ENCODE results near the gene CCDC188. TPM values are rescaled to one million over a fixed set of nuclear protein-coding genes. Genes with fewer than 3 reads are reported as not detected.

Gene CCDC188
- total and polyA plus RNA-seq, 2 of the 13 experiments (the other 11 are each of a cell fraction or from before 2014, with no cell fraction given), result not detected

DNA sequence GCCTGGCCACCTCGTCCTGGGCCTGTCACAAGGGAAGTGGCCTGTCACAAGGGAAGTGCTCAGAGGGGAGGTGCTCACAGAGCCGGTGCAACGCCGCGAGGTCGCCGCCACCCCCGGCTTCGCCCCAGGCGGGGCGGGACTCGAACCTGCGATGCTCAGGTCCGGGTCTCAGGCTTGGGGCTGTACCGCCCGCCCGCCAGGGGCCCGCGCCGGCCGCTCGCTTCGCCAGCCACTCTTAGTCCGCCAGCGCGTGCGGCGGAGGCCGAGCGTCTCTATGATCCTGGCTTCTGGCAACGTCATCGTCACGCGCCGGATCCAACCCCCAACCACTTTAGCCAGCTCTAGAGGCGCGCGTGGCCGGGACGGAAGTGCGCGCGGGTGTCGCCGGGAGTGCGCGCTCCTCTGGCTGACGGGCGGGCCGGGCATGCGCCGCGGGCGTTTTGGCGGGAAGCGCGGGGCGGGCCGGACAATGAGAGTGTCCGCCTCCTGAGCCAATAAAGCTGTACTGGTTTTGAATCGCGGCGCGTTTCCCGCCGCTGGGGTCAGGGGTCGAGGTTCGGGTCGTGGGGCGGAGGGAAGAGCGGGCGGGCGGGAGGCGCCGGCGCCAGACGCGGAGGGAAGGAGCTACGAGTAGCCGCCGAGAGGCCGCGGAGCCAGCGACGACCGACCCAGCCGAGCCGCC is 33.8 kb downstream of the CCDC188 start, which contains the start of gene TRMT2A (continued):
- TF ChIP-seq, protein P1, sequence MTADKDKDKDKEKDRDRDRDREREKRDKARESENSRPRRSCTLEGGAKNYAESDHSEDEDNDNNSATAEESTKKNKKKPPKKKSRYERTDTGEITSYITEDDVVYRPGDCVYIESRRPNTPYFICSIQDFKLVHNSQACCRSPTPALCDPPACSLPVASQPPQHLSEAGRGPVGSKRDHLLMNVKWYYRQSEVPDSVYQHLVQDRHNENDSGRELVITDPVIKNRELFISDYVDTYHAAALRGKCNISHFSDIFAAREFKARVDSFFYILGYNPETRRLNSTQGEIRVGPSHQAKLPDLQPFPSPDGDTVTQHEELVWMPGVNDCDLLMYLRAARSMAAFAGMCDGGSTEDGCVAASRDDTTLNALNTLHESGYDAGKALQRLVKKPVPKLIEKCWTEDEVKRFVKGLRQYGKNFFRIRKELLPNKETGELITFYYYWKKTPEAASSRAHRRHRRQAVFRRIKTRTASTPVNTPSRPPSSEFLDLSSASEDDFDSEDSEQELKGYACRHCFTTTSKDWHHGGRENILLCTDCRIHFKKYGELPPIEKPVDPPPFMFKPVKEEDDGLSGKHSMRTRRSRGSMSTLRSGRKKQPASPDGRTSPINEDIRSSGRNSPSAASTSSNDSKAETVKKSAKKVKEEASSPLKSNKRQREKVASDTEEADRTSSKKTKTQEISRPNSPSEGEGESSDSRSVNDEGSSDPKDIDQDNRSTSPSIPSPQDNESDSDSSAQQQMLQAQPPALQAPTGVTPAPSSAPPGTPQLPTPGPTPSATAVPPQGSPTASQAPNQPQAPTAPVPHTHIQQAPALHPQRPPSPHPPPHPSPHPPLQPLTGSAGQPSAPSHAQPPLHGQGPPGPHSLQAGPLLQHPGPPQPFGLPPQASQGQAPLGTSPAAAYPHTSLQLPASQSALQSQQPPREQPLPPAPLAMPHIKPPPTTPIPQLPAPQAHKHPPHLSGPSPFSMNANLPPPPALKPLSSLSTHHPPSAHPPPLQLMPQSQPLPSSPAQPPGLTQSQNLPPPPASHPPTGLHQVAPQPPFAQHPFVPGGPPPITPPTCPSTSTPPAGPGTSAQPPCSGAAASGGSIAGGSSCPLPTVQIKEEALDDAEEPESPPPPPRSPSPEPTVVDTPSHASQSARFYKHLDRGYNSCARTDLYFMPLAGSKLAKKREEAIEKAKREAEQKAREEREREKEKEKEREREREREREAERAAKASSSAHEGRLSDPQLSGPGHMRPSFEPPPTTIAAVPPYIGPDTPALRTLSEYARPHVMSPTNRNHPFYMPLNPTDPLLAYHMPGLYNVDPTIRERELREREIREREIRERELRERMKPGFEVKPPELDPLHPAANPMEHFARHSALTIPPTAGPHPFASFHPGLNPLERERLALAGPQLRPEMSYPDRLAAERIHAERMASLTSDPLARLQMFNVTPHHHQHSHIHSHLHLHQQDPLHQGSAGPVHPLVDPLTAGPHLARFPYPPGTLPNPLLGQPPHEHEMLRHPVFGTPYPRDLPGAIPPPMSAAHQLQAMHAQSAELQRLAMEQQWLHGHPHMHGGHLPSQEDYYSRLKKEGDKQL (CRISPR knock-in tag; IDR thresholded peaks at IDR 0.05; ENCODE audit: low read depth), result peak; percentile 30; the same call in 1 of the 2 replicates

DNA sequence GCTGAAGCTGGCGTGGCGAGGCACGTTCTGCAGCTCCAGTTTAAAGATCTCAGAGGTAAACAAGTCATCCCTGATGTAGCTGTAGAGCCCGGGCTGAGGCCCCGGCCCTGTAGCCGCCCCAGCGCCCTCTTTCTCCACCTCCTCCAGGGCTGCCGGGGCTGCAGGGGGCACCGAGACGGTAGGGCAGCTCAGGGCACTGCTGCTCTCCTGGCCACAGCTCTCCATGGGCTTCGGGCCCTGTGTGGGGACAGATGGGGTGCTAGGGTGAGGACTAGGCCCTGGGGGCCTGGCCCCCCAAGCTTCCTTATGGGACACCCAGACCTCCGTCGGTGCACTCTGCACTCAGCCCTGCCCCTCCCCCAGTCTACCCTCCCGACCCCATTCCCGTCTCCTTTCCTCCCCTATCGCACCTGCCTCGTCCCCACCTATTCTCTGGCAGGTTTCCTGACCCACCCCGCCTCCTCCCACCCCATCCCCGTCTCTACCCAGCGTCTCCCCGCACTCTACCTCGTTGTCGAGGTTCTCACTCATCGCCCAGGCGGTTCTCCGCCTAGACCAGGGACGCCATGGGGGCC is 34.4 kb downstream of the CCDC188 start:
- peak overlapping the region; percentile 78 for H3K27ac ChIP-seq (ENCODE audit: extremely low read length, insufficient read depth, low read length)
- 2% methylated on average over 17 of the region's 27 CpGs for WGBS (ENCODE audit: low lambda C conversion rate)
- POLR2A ChIA-PET, result interaction anchor here (0.7 to 2.2 kb wide), 7 partner anchors 9 to 277 kb away, joined by 3 to 15 read pairs (median 4); partner anchors contain the start of genes ZDHHC8 and ZNF74
- H3K36me3 ChIP-seq (replicated peaks in 1 of 2; ENCODE audit: control insufficient read depth in 1 of 2, insufficient read depth in 2 of 2, low read length in 2 of 2), result peaks cover 9 to 69% of the 10 kb centered on the region in 2 experiments
- ATAC-seq (peak; percentile 17), FAIRE-seq (no peak), DNase-seq (ENCODE audit: low spot score) (no peak)
- intact Hi-C loops (cut with micrococcal nuclease; ENCODE audit: unreplicated experiment) (loop anchor here (5.0 kb wide), 1 partner anchor 34 kb away; the partner anchor contains the start of gene DGCR8), in situ Hi-C loops (cut with HindIII; ENCODE audit: extremely low pct_ligation_motif_present, low pct_unique_long_range_greater_than_20kb) (no loop called here)
- peak overlapping the region; percentile 84 for H3K4me2 ChIP-seq (ENCODE audit: low read depth, low read length)
- no peak overlapping the region for H2AFZ ChIP-seq (ENCODE audit: low read length)
- 0 out of 2 replicates have a peak, but pooled peaks cover 3% of the 10 kb centered on the region for H4K20me1 ChIP-seq (ENCODE audit: insufficient read depth, low read length)
- peaks cover 54% of the 10 kb centered on the region for H3K4me1 ChIP-seq (ENCODE audit: insufficient read depth, low read length)
- no peaks in the 10 kb centered on the region; a peak in 1 of 5 replicates for H3K27me3 ChIP-seq (ENCODE audit: control insufficient read depth in 1 of 2, insufficient read depth in 2 of 2, low read length in 2 of 2)
- peaks cover 57% of the 10 kb centered on the region for H3K79me2 ChIP-seq (ENCODE audit: insufficient read depth, low read length)
- BruUV-seq (replicated peaks), result TSS peak; percentile 66
- H3K9ac ChIP-seq (ENCODE audit: insufficient read depth, low read depth, low read length), result peak overlapping the region; percentile 90
- no peaks in the 10 kb centered on the region for H3K9me3 ChIP-seq (ENCODE audit: low read length)
- CTCF ChIA-PET (ENCODE audit: low intra/inter-chr PET ratio, low total read pairs), result no interaction called here
- peak overlapping the region; percentile 79 to 85 (median 85) for H3K4me3 ChIP-seq (replicated peaks in 1 of 3; ENCODE audit: insufficient read depth in 1 of 3, low read depth in 2 of 3, low read length in 3 of 3)
- TF ChIP-seq ZNF460 (CRISPR knock-in tag; IDR thresholded peaks at IDR 0.05; ENCODE audit: borderline replicate concordance) (no peak), PCBP1 (IDR thresholded peaks at IDR 0.05; ENCODE audit: borderline replicate concordance, low read depth, low read length) (0 out of 2 replicates have a peak, but pooled peaks have one; percentile 22), SAP130 (CRISPR knock-in tag; IDR thresholded peaks at IDR 0.05; ENCODE audit: low read depth) (no peak), NFE2L2 (IDR thresholded peaks at IDR 0.05; ENCODE audit: low read length) (no peak), NFIB (CRISPR knock-in tag; IDR thresholded peaks at IDR 0.05; ENCODE audit: borderline replicate concordance) (no peak), SNAPC4 (CRISPR knock-in tag; IDR thresholded peaks at IDR 0.05) (0 out of 2 replicates have a peak, but pooled peaks have one; percentile 8)
